B cell (primary cell): Measurements from ENCODE around the gene ZDHHC14. TPM values are rescaled to one million over a fixed set of nuclear protein-coding genes. Genes with fewer than 3 reads are reported as not detected.
"Not testable (repeated sequence)": the region's sequence is repeated elsewhere in the genome, so short reads cannot be mapped to it uniquely, and the experiment has no call there.

Experiments
- ATAC-seq: fragments of 200-7000 bp; cut with Tn5 transposase; one replicate; pipeline ENCODE4 v1.10.0; 2021; ENCODE audit warnings: low read depth, mild to moderate bottlenecking, moderate number of reproducible peaks, moderate library complexity
- CTCF ChIA-PET: fragments of 350-600 bp; sonication (Branson Sonifier 250); formaldehyde crosslinking; loops from one replicate; lab custom pipeline; 2021; ENCODE audit warnings: antibody characterized with exemption, inconsistent platforms; lab: Charles Lee
- POLR2A ChIA-PET: fragments of 350-600 bp; sonication (Branson Sonifier 250); formaldehyde crosslinking; loops from one replicate; lab custom pipeline; 2021; ENCODE audit warnings: antibody characterized with exemption; lab: Charles Lee
- DNase-seq: peaks from one replicate; pipeline ENCODE4 v3.0.0; 2013
- H2AFZ ChIP-seq: 2 replicates; pipeline ENCODE4 v1.6.1; 2012; ENCODE audit warnings: mild to moderate bottlenecking, low read depth, low read length; ENCODE audit not compliant: insufficient read depth, poor library complexity, severe bottlenecking
- H3K27ac ChIP-seq, 2 donors: 1 replicate in 1 of 2; 2 replicates in 1 of 2; pipeline ENCODE4 v1.5.1; 2012 to 2013; ENCODE audit warnings: low read length in 2 of 2, mild to moderate bottlenecking in 2 of 2, moderate library complexity in 1 of 2
- H3K27me3 ChIP-seq, 4 experiments: fragments of 200-600 bp in 1 of 4; sonication (generic) in 1 of 4; replicated peaks in 1 of 4; 1 replicate in 2 of 4; 2 replicates in 2 of 4; pipeline versions ENCODE4 v1.6.1 to v1.7.0; 2013 to 2016; ENCODE audit warnings: low read length in 3 of 4, mild to moderate bottlenecking in 2 of 4, mixed read lengths in 1 of 4, moderate library complexity in 1 of 4; ENCODE audit not compliant: insufficient read depth in 4 of 4, control insufficient read depth in 3 of 4; ENCODE audit errors: control extremely low read depth in 1 of 4
- H3K36me3 ChIP-seq, 2 experiments: replicated peaks in 1 of 2; 1 replicate in 1 of 2; 2 replicates in 1 of 2; pipeline versions ENCODE4 v1.6.1 to v1.7.1; 2013; ENCODE audit warnings: low read length in 1 of 2; ENCODE audit not compliant: insufficient read depth in 2 of 2, control insufficient read depth in 1 of 2; ENCODE audit errors: control extremely low read depth in 1 of 2, extremely low read depth in 1 of 2
- H3K4me1 ChIP-seq, 2 donors: fragments of 200-600 bp in 1 of 2; sonication (generic) in 1 of 2; 1 replicate in 1 of 2; 2 replicates in 1 of 2; pipeline versions ENCODE4 v1.5.1 to v1.6.1; 2013 to 2017; ENCODE audit warnings: low read length in 2 of 2; ENCODE audit not compliant: control insufficient read depth in 2 of 2, insufficient read depth in 2 of 2
- H3K4me2 ChIP-seq: replicated peaks from 2 replicates; pipeline ENCODE3; 2012; ENCODE audit warnings: mild to moderate bottlenecking, low read depth, low read length; ENCODE audit not compliant: poor library complexity, severe bottlenecking
- H3K4me3 ChIP-seq, 5 experiments: fragments of 200-600 bp in 1 of 5; sonication (generic) in 1 of 5; 1 replicate in 3 of 5; 2 replicates in 2 of 5; pipeline versions ENCODE4 v1.5.1 to v1.7.0; 2011 to 2016; ENCODE audit warnings: low read length in 4 of 5, mild to moderate bottlenecking in 4 of 5, low read depth in 2 of 5, control low read depth in 1 of 5, moderate library complexity in 1 of 5; ENCODE audit not compliant: insufficient read depth in 1 of 5; ENCODE audit errors: control extremely low read depth in 1 of 5, extremely low read depth in 1 of 5
- H3K79me2 ChIP-seq: fragments of 200-600 bp; sonication (generic); one replicate; pipeline ENCODE4 v1.6.0; 2016; ENCODE audit warnings: low read length; ENCODE audit not compliant: control insufficient read depth, insufficient read depth
- H3K9ac ChIP-seq: fragments of 200-600 bp; sonication (generic); 2 replicates; pipeline ENCODE4 v1.6.1; 2017; ENCODE audit warnings: mild to moderate bottlenecking, low read length, moderate library complexity
- H3K9me3 ChIP-seq, 3 donors: one replicate each; pipeline versions ENCODE4 v1.6.1 to v1.7.1; 2013; ENCODE audit warnings: low read length in 2 of 3; ENCODE audit not compliant: control insufficient read depth in 2 of 3, insufficient read depth in 1 of 3; ENCODE audit errors: control extremely low read depth in 1 of 3
- H4K20me1 ChIP-seq: 2 replicates; pipeline ENCODE4 v1.6.0; 2012; ENCODE audit warnings: mild to moderate bottlenecking, low read length; ENCODE audit not compliant: insufficient read depth, control insufficient read depth, poor library complexity, severe bottlenecking
- H3K27ac Mint-ChIP-seq: one replicate; pipeline ENCODE4 v1.8.0; 2021; ENCODE audit warnings: mixed read lengths
- H3K27me3 Mint-ChIP-seq: one replicate; pipeline ENCODE4 v1.8.0; 2021; ENCODE audit warnings: mixed read lengths
- H3K4me1 Mint-ChIP-seq: one replicate; pipeline ENCODE4 v1.8.0; 2021; ENCODE audit warnings: mixed read lengths
- H3K4me3 Mint-ChIP-seq: one replicate; pipeline ENCODE4 v1.8.0; 2021; ENCODE audit warnings: mixed read lengths
- H3K9me3 Mint-ChIP-seq: one replicate; pipeline ENCODE4 v1.8.0; 2022; ENCODE audit warnings: mixed read lengths; ENCODE audit not compliant: insufficient read depth
- CTCF ChIP-seq: fragments of 200-600 bp; IDR thresholded peaks from one replicate; pipeline ENCODE4 v1.8.0; 2022; ENCODE audit warnings: antibody characterized with exemption, mild to moderate bottlenecking
- EZH2 ChIP-seq: IDR thresholded peaks from 2 replicates; pipeline ENCODE4 v1.6.1; 2012; ENCODE audit warnings: borderline replicate concordance, low read depth, mild to moderate bottlenecking, moderate library complexity, low read length; ENCODE audit not compliant: insufficient read depth, poor library complexity, severe bottlenecking
- WGBS: methylation state at CpG from one replicate; pipeline ENCODE4 v1.1.5; 2013; ENCODE audit warnings: missing lambda C conversion rate; ENCODE audit not compliant: insufficient coverage; 5-methylcytosine and 5-hydroxymethylcytosine counted together
- intact Hi-C: fragments of 100-400 bp; cut with micrococcal nuclease; formaldehyde crosslinking; loops from one replicate; pipeline ENCODE4 v1.10.0; 2022
- polyA plus RNA-seq: library from polyadenylated mRNA; depleted of rRNA; stranded (reverse); fragments of >200 nt; gene quantifications from 2 replicates; pipeline ENCODE4 v1.2.3, GENCODE V29; 2012
- total RNA-seq, 2 donors: library from RNA; stranded (reverse); fragments of 120-200 nt in 1 of 2; gene quantifications; 1 replicate in 1 of 2; 2 replicates in 1 of 2; pipeline versions ENCODE4 v1.2.3 to v1.2.4, GENCODE V29; 2013 to 2022

The ZDHHC14 gene
- total and polyA plus RNA-seq, 2 donors (not counting 1 experiment from before 2014, with no cell fraction given) = 8.8 to 50.4 TPM

- intact Hi-C loops = no loop called here
- DNase-seq (no peak), ATAC-seq (no peak)
- H3K4me3 ChIP-seq = no peak overlapping the region
- no peak overlapping the region for H3K4me2 ChIP-seq
- no peak overlapping the region for H3K27ac ChIP-seq
- Mint-ChIP-seq H3K27ac (no peak overlapping the region), H3K4me3 (no peak overlapping the region), H3K4me1 (no peaks in the 10 kb centered on the region), H3K27me3 (peaks cover 26% of the 10 kb centered on the region), H3K9me3 (no peaks in the 10 kb centered on the region)
- TF ChIP-seq CTCF = no peak
- no peak for TF ChIP-seq EZH2
- H3K27me3 ChIP-seq = peaks cover 0 to 14% (median 0%) of the 10 kb centered on the region in 4 experiments
- no peaks in the 10 kb centered on the region for H3K36me3 ChIP-seq
- H3K79me2 ChIP-seq = no peaks in the 10 kb centered on the region
- ChIA-PET POLR2A (no interaction called here), CTCF (no interaction called here)
- 83% methylated on average over 5 of the region's 7 CpGs for WGBS
- no peaks in the 10 kb centered on the region for H3K9me3 ChIP-seq
- no peaks in the 10 kb centered on the region for H4K20me1 ChIP-seq
- H3K9ac ChIP-seq = no peak overlapping the region
- H2AFZ ChIP-seq = no peak overlapping the region
- no peaks in the 10 kb centered on the region for H3K4me1 ChIP-seq
Observed at GRCh38 chr6:157718503-157719187, 337.7 kb downstream of the ZDHHC14 start.

GRCh38 chr6:157720964-157721363 is 340.0 kb downstream of the ZDHHC14 start:
- H3K27ac Mint-ChIP-seq, H3K4me1 ChIP-seq, DNase-seq, POLR2A ChIA-PET, ATAC-seq, H3K4me1 Mint-ChIP-seq, H3K4me3 Mint-ChIP-seq, H2AFZ ChIP-seq, H3K27ac ChIP-seq, H4K20me1 ChIP-seq, H3K9me3 Mint-ChIP-seq, intact Hi-C loops, H3K79me2 ChIP-seq, CTCF ChIA-PET, H3K9ac ChIP-seq, H3K36me3 ChIP-seq, H3K9me3 ChIP-seq, H3K4me3 ChIP-seq, H3K4me2 ChIP-seq: not testable (repeated sequence)
- peaks cover 28% of the 10 kb centered on the region for H3K27me3 Mint-ChIP-seq
- 91% methylated on average over 6 of the region's 6 CpGs for WGBS
- H3K27me3 ChIP-seq = peaks cover 0 to 11% (median 0%) of the 10 kb centered on the region in 4 experiments
